CD4-positive, alpha-beta T cell (primary cell): ENCODE results near the gene HMOX1. TPM values are rescaled to one million over a fixed set of nuclear protein-coding genes. Genes with fewer than 3 reads are reported as not detected.

Experiments used
- ATAC-seq: fragments of 200-7000 bp; cut with Tn5 transposase; one replicate; pipeline ENCODE4 v1.10.0; 2022; ENCODE audit warnings: mild to moderate bottlenecking; ENCODE audit not compliant: poor library complexity
- CTCF ChIA-PET: fragments of 350-600 bp; sonication (Branson Sonifier 250); formaldehyde crosslinking; loops from one replicate; lab custom pipeline; 2021; ENCODE audit warnings: antibody characterized with exemption, inconsistent platforms; lab: Charles Lee
- POLR2A ChIA-PET: fragments of 350-600 bp; sonication (Branson Sonifier 250); formaldehyde crosslinking; loops from one replicate; lab custom pipeline; 2021; ENCODE audit warnings: antibody characterized with exemption, inconsistent platforms; lab: Charles Lee
- DNase-seq, 14 experiments: peaks; one replicate each; pipeline ENCODE4 v3.0.0-alpha.2; 2013 to 2020; ENCODE audit warnings: mixed read lengths in 2 of 14
- H3K27ac ChIP-seq, 2 donors: one replicate each; pipeline versions ENCODE4 v1.5.1 to v1.7.0; 2013; ENCODE audit warnings: low read length in 2 of 2, low read depth in 1 of 2, mild to moderate bottlenecking in 1 of 2
- H3K27me3 ChIP-seq, 2 experiments: 1 replicate in 1 of 2; 2 replicates in 1 of 2; pipeline versions ENCODE4 v1.6.1 to v1.7.0; 2013; ENCODE audit warnings: low read length in 2 of 2, control low read depth in 1 of 2, mild to moderate bottlenecking in 1 of 2, moderate library complexity in 1 of 2; ENCODE audit not compliant: insufficient read depth in 2 of 2, control insufficient read depth in 1 of 2
- H3K36me3 ChIP-seq: one replicate; pipeline ENCODE4 v1.6.1; 2013; ENCODE audit warnings: low read length, control low read depth; ENCODE audit not compliant: insufficient read depth
- H3K4me1 ChIP-seq: one replicate; pipeline ENCODE4 v1.6.1; 2013; ENCODE audit warnings: low read length, control low read depth; ENCODE audit not compliant: insufficient read depth
- H3K4me3 ChIP-seq: one replicate; pipeline ENCODE4 v1.5.1; 2013; ENCODE audit warnings: mild to moderate bottlenecking, low read length, moderate library complexity
- H3K9me3 ChIP-seq, 2 experiments: 1 replicate in 1 of 2; 2 replicates in 1 of 2; pipeline versions ENCODE4 v1.6.1 to v1.7.0; 2013; ENCODE audit warnings: low read length in 2 of 2, mild to moderate bottlenecking in 2 of 2, control low read depth in 1 of 2, moderate library complexity in 1 of 2; ENCODE audit not compliant: control insufficient read depth in 1 of 2, insufficient read depth in 1 of 2
- H3K27ac Mint-ChIP-seq: one replicate; pipeline ENCODE4 v1.8.0; 2020; ENCODE audit warnings: mixed read lengths
- H3K27me3 Mint-ChIP-seq: one replicate; pipeline ENCODE4 v1.8.0; 2021; ENCODE audit warnings: mixed read lengths
- H3K36me3 Mint-ChIP-seq: one replicate; pipeline ENCODE4 v1.8.0; 2021; ENCODE audit warnings: low read depth, mixed read lengths
- H3K4me1 Mint-ChIP-seq: one replicate; pipeline ENCODE4 v1.8.0; 2021; ENCODE audit warnings: low read depth, mixed read lengths
- H3K4me3 Mint-ChIP-seq: one replicate; pipeline ENCODE4 v1.8.0; 2020; ENCODE audit warnings: mild to moderate bottlenecking, mixed read lengths
- H3K9me3 Mint-ChIP-seq: one replicate; pipeline ENCODE4 v1.8.0; 2020; ENCODE audit warnings: mixed read lengths
- intact Hi-C, 2 experiments: fragments of 100-400 bp; cut with DNase I in 1 of 2; cut with micrococcal nuclease in 1 of 2; formaldehyde crosslinking; loops; one replicate each; pipeline versions ENCODE4 v1.15.1 to v1.9.0; 2023 to 2025; cut with DNase I, micrococcal nuclease
- total RNA-seq, 174 experiments: library from RNA in 2 of 174; stranded (reverse) in 2 of 174; gene quantifications; one replicate each; pipeline ENCODE4 v1.2.3 and lab custom pipeline; 2021 to 2026
- TF ChIP-seq, protein P1 (sequence below): fragments of 200-600 bp; IDR thresholded peaks from one replicate; pipeline ENCODE4 v1.8.0; 2022; ENCODE audit warnings: antibody characterized with exemption, mild to moderate bottlenecking

The HMOX1 gene
- total RNA-seq, 2 experiments from 2014 or later = 1.1 to 1.5 TPM

DNA sequence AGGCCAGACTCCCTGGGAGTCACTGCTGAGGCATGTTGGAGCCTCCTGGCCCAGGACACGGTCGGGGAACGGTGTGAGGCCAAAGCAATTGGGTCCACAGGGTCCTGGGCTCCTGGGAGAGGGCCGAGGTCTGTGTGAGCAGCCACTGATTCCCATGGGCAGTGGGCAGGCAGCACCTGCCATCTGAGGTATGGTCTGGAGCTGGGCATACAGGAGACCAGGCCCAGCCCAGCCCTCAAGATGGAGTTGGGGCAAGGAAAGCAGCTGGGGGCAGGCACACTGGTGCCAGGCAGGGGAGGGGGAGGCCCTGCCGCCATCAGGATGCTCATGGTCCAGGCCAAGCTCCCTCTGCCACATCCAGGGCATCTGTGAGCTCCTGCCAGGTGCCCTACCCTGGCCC, 32.2 kb upstream of the HMOX1 start:
- TF ChIP-seq, protein P1, sequence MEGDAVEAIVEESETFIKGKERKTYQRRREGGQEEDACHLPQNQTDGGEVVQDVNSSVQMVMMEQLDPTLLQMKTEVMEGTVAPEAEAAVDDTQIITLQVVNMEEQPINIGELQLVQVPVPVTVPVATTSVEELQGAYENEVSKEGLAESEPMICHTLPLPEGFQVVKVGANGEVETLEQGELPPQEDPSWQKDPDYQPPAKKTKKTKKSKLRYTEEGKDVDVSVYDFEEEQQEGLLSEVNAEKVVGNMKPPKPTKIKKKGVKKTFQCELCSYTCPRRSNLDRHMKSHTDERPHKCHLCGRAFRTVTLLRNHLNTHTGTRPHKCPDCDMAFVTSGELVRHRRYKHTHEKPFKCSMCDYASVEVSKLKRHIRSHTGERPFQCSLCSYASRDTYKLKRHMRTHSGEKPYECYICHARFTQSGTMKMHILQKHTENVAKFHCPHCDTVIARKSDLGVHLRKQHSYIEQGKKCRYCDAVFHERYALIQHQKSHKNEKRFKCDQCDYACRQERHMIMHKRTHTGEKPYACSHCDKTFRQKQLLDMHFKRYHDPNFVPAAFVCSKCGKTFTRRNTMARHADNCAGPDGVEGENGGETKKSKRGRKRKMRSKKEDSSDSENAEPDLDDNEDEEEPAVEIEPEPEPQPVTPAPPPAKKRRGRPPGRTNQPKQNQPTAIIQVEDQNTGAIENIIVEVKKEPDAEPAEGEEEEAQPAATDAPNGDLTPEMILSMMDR = no peak
- Mint-ChIP-seq H3K4me3 (no peak overlapping the region), H3K9me3 (no peaks in the 10 kb centered on the region), H3K36me3 (peaks cover 25% of the 10 kb centered on the region), H3K4me1 (peaks cover 25% of the 10 kb centered on the region), H3K27ac (peak overlapping the region; percentile 65), H3K27me3 (peaks cover 9% of the 10 kb centered on the region)
- ATAC-seq (no peak), DNase-seq (no peak)
- H3K9me3 ChIP-seq = no peaks in the 10 kb centered on the region
- H3K4me3 ChIP-seq = no peak overlapping the region
- H3K36me3 ChIP-seq = peaks cover 23% of the 10 kb centered on the region
- ChIA-PET CTCF (no interaction called here), POLR2A (no interaction called here)
- peaks cover 31% of the 10 kb centered on the region for H3K4me1 ChIP-seq
- intact Hi-C loops = no loop called here
- no peak overlapping the region for H3K27ac ChIP-seq
- H3K27me3 ChIP-seq = no peaks in the 10 kb centered on the region

DNA sequence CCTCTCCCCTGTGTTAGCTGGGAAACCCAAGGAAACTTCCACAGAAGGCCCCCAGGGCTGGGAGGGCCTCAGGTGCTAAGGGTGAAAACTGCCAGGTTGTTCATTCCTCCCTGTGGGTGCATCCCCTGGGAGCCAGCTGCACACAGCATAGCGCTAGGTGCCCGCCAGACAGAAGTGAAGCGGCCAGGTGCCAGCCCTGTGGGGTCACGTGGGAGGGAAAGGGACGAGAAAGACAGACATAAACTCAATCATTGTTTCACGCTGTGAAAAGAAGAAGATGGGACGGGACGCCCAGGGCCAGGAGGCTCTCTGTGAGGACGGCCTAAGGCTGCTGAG, 31.6 kb upstream of the HMOX1 start:
- peaks cover 25% of the 10 kb centered on the region for H3K36me3 Mint-ChIP-seq
- H3K4me1 Mint-ChIP-seq = peaks cover 25% of the 10 kb centered on the region
- TF ChIP-seq, protein P1 = no peak
- H3K4me1 ChIP-seq = peaks cover 31% of the 10 kb centered on the region
- H3K9me3 Mint-ChIP-seq = no peaks in the 10 kb centered on the region
- ChIA-PET CTCF (no interaction called here), POLR2A (interaction anchor here (2.1 kb wide), 1 partner anchor 92 kb away, joined by 6 read pairs; the partner anchor contains the start of gene HMGXB4)
- peak overlapping the region; percentile 51 for H3K4me3 Mint-ChIP-seq
- ATAC-seq (no peak), DNase-seq (no peak)
- peaks cover 9% of the 10 kb centered on the region for H3K27me3 Mint-ChIP-seq
- H3K27me3 ChIP-seq = no peaks in the 10 kb centered on the region
- no peak overlapping the region for H3K27ac ChIP-seq
- H3K9me3 ChIP-seq = no peaks in the 10 kb centered on the region
- intact Hi-C loops = no loop called here
- H3K4me3 ChIP-seq = no peak overlapping the region
- peak overlapping the region; percentile 55 for H3K27ac Mint-ChIP-seq
- H3K36me3 ChIP-seq = peaks cover 19% of the 10 kb centered on the region

DNA sequence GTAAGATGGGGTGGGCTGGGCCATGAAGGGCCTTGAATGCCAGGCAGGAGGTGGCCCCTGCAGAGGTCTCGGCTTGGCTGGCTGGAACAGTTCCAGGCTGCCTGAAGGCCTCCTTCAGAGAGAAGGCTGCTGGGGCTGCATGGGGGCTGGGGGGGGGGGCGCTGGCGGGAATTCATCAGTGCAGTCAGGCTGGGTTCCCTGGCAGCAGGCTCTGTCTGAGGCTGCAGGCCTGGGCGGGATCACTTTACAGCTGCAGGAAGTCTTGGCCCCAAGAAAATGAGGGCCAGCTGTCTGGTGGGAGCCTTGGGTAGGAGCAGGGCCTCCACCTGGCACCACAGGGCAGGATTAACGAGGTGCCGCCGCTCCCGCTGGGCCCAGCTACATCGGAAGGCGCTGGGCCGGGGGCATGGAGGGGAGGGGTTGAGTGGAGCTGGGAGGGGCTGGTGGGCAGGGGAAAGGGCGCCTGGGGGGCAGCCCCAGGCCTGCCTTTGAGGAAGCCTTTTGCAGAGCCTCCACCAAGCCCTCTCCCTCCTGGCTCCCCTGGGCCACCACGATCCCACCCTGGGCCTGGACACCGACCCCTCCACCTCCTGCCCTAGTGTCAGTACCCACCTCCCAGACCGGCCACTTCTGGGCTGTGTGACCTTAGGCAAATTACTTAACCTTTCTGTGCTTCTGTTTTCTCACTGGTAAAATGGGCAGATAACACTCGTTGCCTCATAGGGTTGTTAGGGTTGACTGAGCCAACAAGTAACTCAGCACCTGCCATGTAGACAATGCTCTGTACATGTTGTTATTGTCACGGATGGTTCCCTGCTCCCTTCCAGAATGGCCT, 31.0 kb upstream of the HMOX1 start:
- Mint-ChIP-seq H3K4me3 (peak overlapping the region; percentile 80), H3K9me3 (no peaks in the 10 kb centered on the region), H3K4me1 (peaks cover 25% of the 10 kb centered on the region), H3K27me3 (peaks cover 9% of the 10 kb centered on the region), H3K27ac (peak overlapping the region; percentile 55), H3K36me3 (peaks cover 25% of the 10 kb centered on the region)
- H3K27me3 ChIP-seq = no peaks in the 10 kb centered on the region
- peak; percentile 10 for ATAC-seq
- POLR2A ChIA-PET = interaction anchor here (2.1 kb wide), 1 partner anchor 92 kb away, joined by 6 read pairs; the partner anchor contains the start of gene HMGXB4
- peak in 1 of 14 experiments; percentile 40 for DNase-seq
- peaks cover 31% of the 10 kb centered on the region for H3K4me1 ChIP-seq
- intact Hi-C loops = loop anchor here (1.0 to 5.0 kb wide), 7 partner anchors 47 to 872 kb away; no protein-coding TSS in a partner anchor
- peaks cover 13% of the 10 kb centered on the region for H3K36me3 ChIP-seq
- CTCF ChIA-PET = interaction anchor here (1.0 to 1.5 kb wide), 3 partner anchors 13 to 80 kb away, joined by 3 to 6 read pairs (median 4); no protein-coding TSS in a partner anchor
- H3K9me3 ChIP-seq = no peaks in the 10 kb centered on the region
- no peak overlapping the region for H3K27ac ChIP-seq
- no peak overlapping the region for H3K4me3 ChIP-seq
- TF ChIP-seq, protein P1 = no peak
